Measurements from ENCODE around the gene CIITA.
"Not testable (repeated sequence)": the region's sequence is repeated elsewhere in the genome, so short reads cannot be mapped to it uniquely, and the experiment has no call there.

DNA sequence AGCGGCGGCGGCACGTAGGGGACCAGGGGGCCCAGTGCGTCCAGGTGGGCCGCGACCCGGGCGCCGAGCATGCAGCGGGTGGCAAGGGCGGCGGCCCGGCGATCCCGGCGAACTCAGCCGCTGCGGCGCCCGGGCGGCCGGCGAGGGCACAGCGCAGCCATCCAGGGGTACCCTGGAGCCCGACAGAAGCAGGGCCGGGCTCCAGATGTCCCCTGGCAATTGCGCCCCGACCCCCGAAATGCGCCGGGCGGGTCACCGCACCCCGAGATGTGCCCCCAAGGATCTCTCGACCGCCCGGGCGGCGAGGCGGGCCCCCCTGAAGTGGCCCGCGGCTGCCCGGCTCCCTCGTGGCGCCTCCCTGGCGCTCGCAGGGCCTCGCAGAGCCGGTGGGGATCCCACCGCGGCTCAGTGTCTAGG lies 64.9 kb downstream of the CIITA start:
- TF ChIP-seq RUNX3 (IDR thresholded peaks at IDR 0.05; ENCODE audit: low read length); SRF (IDR thresholded peaks at IDR 0.05; ENCODE audit: low read depth in 2 of 2, low read length in 2 of 2); POLR2A (IDR thresholded peaks at IDR 0.05; ENCODE audit: low read depth, low read length); YY1 (IDR thresholded peaks at IDR 0.05; ENCODE audit: low read depth, low read length); CTCF (IDR thresholded peaks at IDR 0.05 in 2 of 3, conservative IDR thresholded peaks at IDR 0.05 in 1 of 3; ENCODE audit: control insufficient read depth in 2 of 3, extremely low read depth in 1 of 3, insufficient read depth in 1 of 3, low read depth in 3 of 3, low read length in 3 of 3); ZNF207 (IDR thresholded peaks at IDR 0.05; ENCODE audit: borderline replicate concordance); POLR2AphosphoS2 (IDR thresholded peaks at IDR 0.05; ENCODE audit: low read depth, low read length); GABPA (IDR thresholded peaks at IDR 0.05; ENCODE audit: low read depth): not testable (repeated sequence)
- TF ChIP-seq, protein P1, sequence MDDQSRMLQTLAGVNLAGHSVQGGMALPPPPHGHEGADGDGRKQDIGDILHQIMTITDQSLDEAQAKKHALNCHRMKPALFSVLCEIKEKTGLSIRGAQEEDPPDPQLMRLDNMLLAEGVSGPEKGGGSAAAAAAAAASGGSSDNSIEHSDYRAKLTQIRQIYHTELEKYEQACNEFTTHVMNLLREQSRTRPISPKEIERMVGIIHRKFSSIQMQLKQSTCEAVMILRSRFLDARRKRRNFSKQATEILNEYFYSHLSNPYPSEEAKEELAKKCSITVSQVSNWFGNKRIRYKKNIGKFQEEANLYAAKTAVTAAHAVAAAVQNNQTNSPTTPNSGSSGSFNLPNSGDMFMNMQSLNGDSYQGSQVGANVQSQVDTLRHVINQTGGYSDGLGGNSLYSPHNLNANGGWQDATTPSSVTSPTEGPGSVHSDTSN (IDR thresholded peaks at IDR 0.05; ENCODE audit: insufficient replicate concordance, low read depth, low read length): not testable (repeated sequence)
